HCT116 (cell line): ENCODE data around the gene MAP4K4. TPM values are rescaled to one million over a fixed set of nuclear protein-coding genes. Genes with fewer than 3 reads are reported as not detected.

Experiments used
- ATAC-seq: fragments of 200-7000 bp; cut with Tn5 transposase; 2 replicates; pipeline ENCODE4 v1.9.1; 2020; ENCODE audit warnings: mild to moderate bottlenecking, moderate library complexity
- BruUV-seq: library from RNA; stranded (reverse); fragments of 400-500 nt; replicated peaks from 2 replicates; lab custom pipeline; 2021; lab: Mats Ljungman, UMichigan
- CTCF ChIA-PET: fragments of 300-600 bp; sonication (Branson Sonifier 250); formaldehyde crosslinking; loops from one replicate; lab custom pipeline; 2021; ENCODE audit warnings: antibody characterized with exemption; lab: Charles Lee
- POLR2A ChIA-PET: fragments of 300-600, 350-600 bp; sonication (Branson Sonifier 250); formaldehyde crosslinking; loops from one replicate; lab custom pipeline; 2021; ENCODE audit warnings: antibody characterized with exemption; lab: Charles Lee
- RAD21 ChIA-PET, 2 experiments: fragments of 300-600 bp; sonication (Branson Sonifier 250); formaldehyde crosslinking; loops; one replicate each; lab custom pipeline; 2023; ENCODE audit warnings: low total read pairs in 2 of 2; ENCODE audit not compliant: uncharacterized antibody in 2 of 2, unreplicated experiment in 2 of 2, low non-redundant PET in 1 of 2; lab: Charles Lee
- DNase-seq: peaks from one replicate; pipeline ENCODE4 v3.0.0-alpha.2; 2010; ENCODE audit warnings: low read depth, low spot score
- H2AFZ ChIP-seq: fragments of 200-600 bp; shearing (Covaris generic), sonication (generic); 2 replicates; pipeline ENCODE4 v1.6.1; 2017; ENCODE audit warnings: low read depth, mixed run types, mixed read lengths, antibody characterized with exemption, low read length; ENCODE audit not compliant: poor library complexity, severe bottlenecking
- H3K27ac ChIP-seq: 2 replicates; pipeline ENCODE4 v1.5.1; 2012; ENCODE audit warnings: low read depth, low read length
- H3K27me3 ChIP-seq: fragments of 200-600 bp; sonication (generic); 2 replicates; pipeline ENCODE4 v1.6.1; 2016; ENCODE audit warnings: mixed run types, low read length, mixed read lengths; ENCODE audit not compliant: insufficient read depth
- H3K36me3 ChIP-seq, 2 experiments: fragments of 200-500 bp in 1 of 2; fragments of 200-600 bp in 1 of 2; sonication (Bioruptor generic) in 1 of 2; sonication (generic) in 1 of 2; 2 replicates each; pipeline versions ENCODE4 v1.5.1 to v1.6.1; 2014 to 2016; ENCODE audit warnings: low read length in 2 of 2, inconsistent platforms in 1 of 2, mixed read lengths in 1 of 2, mixed run types in 1 of 2; ENCODE audit not compliant: insufficient read depth in 2 of 2, control insufficient read depth in 1 of 2
- H3K4me1 ChIP-seq, 2 experiments: fragments of 200-600 bp in 1 of 2; sonication (generic) in 1 of 2; 2 replicates each; pipeline versions ENCODE4 v1.5.1 to v1.6.1; 2012 to 2017; ENCODE audit warnings: low read length in 2 of 2, inconsistent platforms in 1 of 2, mild to moderate bottlenecking in 1 of 2, mixed read lengths in 1 of 2, mixed run types in 1 of 2, moderate library complexity in 1 of 2; ENCODE audit not compliant: insufficient read depth in 2 of 2, control insufficient read depth in 1 of 2
- H3K4me2 ChIP-seq: fragments of 200-600 bp; sonication (generic); 2 replicates; pipeline ENCODE4 v1.6.1; 2017; ENCODE audit warnings: mixed run types, low read length, mixed read lengths
- H3K4me3 ChIP-seq, 2 experiments: fragments of 200-600 bp in 1 of 2; sonication (generic) in 1 of 2; replicated peaks in 1 of 2; 2 replicates each; pipeline ENCODE4 v1.5.1; 2011 to 2016; ENCODE audit warnings: low read length in 2 of 2, control low read depth in 1 of 2, low read depth in 1 of 2, mild to moderate bottlenecking in 1 of 2, mixed read lengths in 1 of 2, mixed run types in 1 of 2
- H3K79me2 ChIP-seq: fragments of 200-600 bp; sonication (generic); 2 replicates; pipeline ENCODE4 v1.6.1; 2017; ENCODE audit warnings: mild to moderate bottlenecking, mixed run types, low read length, moderate library complexity, mixed read lengths; ENCODE audit not compliant: insufficient read depth
- H3K9ac ChIP-seq: fragments of 200-600 bp; sonication (generic); 2 replicates; pipeline ENCODE4 v1.6.1; 2016; ENCODE audit warnings: low read length, mixed read lengths
- H3K9me2 ChIP-seq: fragments of 200-600 bp; sonication (generic), shearing (Covaris generic); 2 replicates; pipeline ENCODE4 v1.6.1; 2017; ENCODE audit warnings: mixed run types, mild to moderate bottlenecking, moderate library complexity; ENCODE audit not compliant: insufficient read depth
- H3K9me3 ChIP-seq, 2 experiments: fragments of 200-500 bp in 1 of 2; fragments of 200-600 bp in 1 of 2; sonication (Bioruptor generic) in 1 of 2; sonication (generic) in 1 of 2; 2 replicates each; pipeline ENCODE4 v1.6.1; 2014 to 2017; ENCODE audit warnings: low read length in 2 of 2, mixed read lengths in 2 of 2, inconsistent platforms in 1 of 2, low read depth in 1 of 2, mild to moderate bottlenecking in 1 of 2, mixed run types in 1 of 2, moderate library complexity in 1 of 2; ENCODE audit not compliant: control insufficient read depth in 1 of 2, insufficient read depth in 1 of 2
- H4K20me1 ChIP-seq: fragments of 200-600 bp; sonication (generic), shearing (Covaris generic); 2 replicates; pipeline ENCODE4 v1.6.1; 2017; ENCODE audit warnings: mixed run types, mild to moderate bottlenecking, moderate library complexity; ENCODE audit not compliant: insufficient read depth
- CBX3 ChIP-seq: IDR thresholded peaks from 2 replicates; pipeline ENCODE4 v1.6.1; 2012; ENCODE audit warnings: low read depth
- CEBPB ChIP-seq: IDR thresholded peaks from 2 replicates; pipeline ENCODE4 v1.6.1; 2012; ENCODE audit warnings: low read depth
- EZH2 ChIP-seq: fragments of 200-600 bp; sonication (generic); IDR thresholded peaks from 2 replicates; pipeline ENCODE4 v1.6.1; 2017; ENCODE audit warnings: antibody characterized with exemption, mixed run types
- EZH2phosphoT487 ChIP-seq: fragments of 200-600 bp; IDR thresholded peaks from 2 replicates; pipeline ENCODE4 v1.6.1; 2018; ENCODE audit warnings: antibody characterized with exemption, borderline replicate concordance
- POLR2A ChIP-seq: IDR thresholded peaks from 2 replicates; pipeline ENCODE4 v1.7.0; 2011; ENCODE audit warnings: borderline replicate concordance; ENCODE audit not compliant: insufficient read depth, insufficient read length; ENCODE audit errors: extremely low read depth
- RAD21 ChIP-seq: IDR thresholded peaks from 2 replicates; pipeline ENCODE4 v1.6.1; 2012; ENCODE audit warnings: low read depth, mild to moderate bottlenecking
- SRF ChIP-seq: IDR thresholded peaks from 2 replicates; pipeline ENCODE4 v1.6.1; 2012; ENCODE audit warnings: low read depth
- TCF7L2 ChIP-seq: IDR thresholded peaks from 2 replicates; pipeline ENCODE4 v1.7.0; 2011; ENCODE audit warnings: borderline replicate concordance, inconsistent platforms; ENCODE audit not compliant: insufficient read depth, insufficient read length; ENCODE audit errors: extremely low read depth
- YY1 ChIP-seq: IDR thresholded peaks from 2 replicates; pipeline ENCODE4 v1.6.1; 2011; ENCODE audit warnings: low read length, low read depth, moderate library complexity, mild to moderate bottlenecking; ENCODE audit not compliant: insufficient replicate concordance; ENCODE audit errors: extremely low read depth
- ZFX ChIP-seq: fragments of 450-650 bp; IDR thresholded peaks from 2 replicates; pipeline ENCODE4 v1.6.1; 2017
- ZNF274 ChIP-seq: fragments of 200-500 bp; sonication (Bioruptor generic); IDR thresholded peaks from 2 replicates; pipeline ENCODE4 v1.6.1; 2014; ENCODE audit warnings: mild to moderate bottlenecking, low read depth, low read length, inconsistent platforms
- intact Hi-C: fragments of 100-400 bp; cut with micrococcal nuclease; formaldehyde crosslinking; loops from 2 replicates; pipeline ENCODE4 v1.10.0; 2022
- total RNA-seq: library from RNA; stranded (reverse); gene quantifications from one replicate; pipeline ENCODE4 v1.2.1, GENCODE V29; 2021; ENCODE audit not compliant: unreplicated experiment
- TF ChIP-seq, protein P1 (sequence below): IDR thresholded peaks from 2 replicates; pipeline ENCODE4 v1.6.1; 2011; ENCODE audit warnings: mild to moderate bottlenecking, low read length, moderate library complexity; ENCODE audit not compliant: insufficient replicate concordance; ENCODE audit errors: extremely low read depth
- TF ChIP-seq, protein P2 (sequence below): IDR thresholded peaks from 2 replicates; pipeline ENCODE4 v1.6.1; 2012

Gene MAP4K4
- total RNA-seq, 1 experiment from 2014 or later: 62.3 TPM

DNA sequence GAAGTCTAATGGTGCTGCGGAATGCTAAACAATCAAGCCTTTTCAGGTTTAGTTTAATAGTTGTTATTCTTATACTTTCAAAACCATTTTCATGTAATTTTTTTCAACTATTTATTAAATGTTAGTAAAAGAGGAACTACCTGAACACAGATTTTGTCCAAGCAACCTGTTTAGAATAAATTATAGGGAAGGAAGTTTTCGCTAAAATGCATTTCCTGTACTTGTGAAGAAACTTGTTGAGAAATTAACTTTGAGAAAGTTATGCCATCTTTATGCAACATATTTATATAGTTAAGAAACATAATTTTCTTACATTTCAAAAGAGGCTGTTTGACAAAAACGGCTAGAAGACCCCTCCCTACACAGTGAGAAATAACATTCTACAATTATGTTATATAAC, 16.6 kb downstream of the MAP4K4 start:
- Histone ChIP-seq H3K9me2 (no peaks in the 10 kb centered on the region), H4K20me1 (peaks cover 6% of the 10 kb centered on the region; the same call in 1 of the 2 replicates), H3K36me3 (no peaks in the 10 kb centered on the region), H3K27ac (no peak overlapping the region), H3K4me1 (peaks cover 0 to 10% of the 10 kb centered on the region in 2 experiments; a peak in 1 of 4 replicates), H2AFZ (no peak overlapping the region), H3K4me3 (no peak overlapping the region), H3K79me2 (peaks cover 87% of the 10 kb centered on the region), H3K9ac (no peak overlapping the region), H3K4me2 (no peak overlapping the region), H3K27me3 (no peaks in the 10 kb centered on the region), H3K9me3 (no peaks in the 10 kb centered on the region)
- ChIA-PET POLR2A (no interaction called here), CTCF (no interaction called here), RAD21 (no interaction called here)
- intact Hi-C loops: no loop called here
- BruUV-seq: no TSS peak
- ATAC-seq (no peak), DNase-seq (no peak)
- TF ChIP-seq SRF (no peak), POLR2A (no peak), ZFX (no peak), CEBPB (no peak), CBX3 (no peak), ZNF274 (no peak), RAD21 (no peak), EZH2phosphoT487 (no peak), TCF7L2 (no peak), EZH2 (no peak), YY1 (no peak)
- TF ChIP-seq, protein P1, sequence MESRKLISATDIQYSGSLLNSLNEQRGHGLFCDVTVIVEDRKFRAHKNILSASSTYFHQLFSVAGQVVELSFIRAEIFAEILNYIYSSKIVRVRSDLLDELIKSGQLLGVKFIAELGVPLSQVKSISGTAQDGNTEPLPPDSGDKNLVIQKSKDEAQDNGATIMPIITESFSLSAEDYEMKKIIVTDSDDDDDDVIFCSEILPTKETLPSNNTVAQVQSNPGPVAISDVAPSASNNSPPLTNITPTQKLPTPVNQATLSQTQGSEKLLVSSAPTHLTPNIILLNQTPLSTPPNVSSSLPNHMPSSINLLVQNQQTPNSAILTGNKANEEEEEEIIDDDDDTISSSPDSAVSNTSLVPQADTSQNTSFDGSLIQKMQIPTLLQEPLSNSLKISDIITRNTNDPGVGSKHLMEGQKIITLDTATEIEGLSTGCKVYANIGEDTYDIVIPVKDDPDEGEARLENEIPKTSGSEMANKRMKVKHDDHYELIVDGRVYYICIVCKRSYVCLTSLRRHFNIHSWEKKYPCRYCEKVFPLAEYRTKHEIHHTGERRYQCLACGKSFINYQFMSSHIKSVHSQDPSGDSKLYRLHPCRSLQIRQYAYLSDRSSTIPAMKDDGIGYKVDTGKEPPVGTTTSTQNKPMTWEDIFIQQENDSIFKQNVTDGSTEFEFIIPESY: no peak
- TF ChIP-seq, protein P2, sequence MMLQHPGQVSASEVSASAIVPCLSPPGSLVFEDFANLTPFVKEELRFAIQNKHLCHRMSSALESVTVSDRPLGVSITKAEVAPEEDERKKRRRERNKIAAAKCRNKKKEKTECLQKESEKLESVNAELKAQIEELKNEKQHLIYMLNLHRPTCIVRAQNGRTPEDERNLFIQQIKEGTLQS: no peak
